ENCODE results near the gene ERMAP.

ERMAP gene

GRCh38 chr1:42783092-42783491, 33.8 kb upstream of the ERMAP start:
- ATAC-seq = no peak
- TF ChIP-seq ZNF70 (CRISPR knock-in tag; IDR thresholded peaks at IDR 0.05) (no peak), TSHZ2 (CRISPR knock-in tag; IDR thresholded peaks at IDR 0.05) (no peak), TCF4 (CRISPR knock-in tag; IDR thresholded peaks at IDR 0.05; ENCODE audit: borderline replicate concordance) (no peak), RARB (CRISPR knock-in tag; IDR thresholded peaks at IDR 0.05) (no peak), SNAI2 (CRISPR knock-in tag; IDR thresholded peaks at IDR 0.05) (no peak), ISL1 (CRISPR knock-in tag; IDR thresholded peaks at IDR 0.05) (no peak), OSR1 (CRISPR knock-in tag; IDR thresholded peaks at IDR 0.05) (no peak), POU6F1 (CRISPR knock-in tag; IDR thresholded peaks at IDR 0.05; ENCODE audit: borderline replicate concordance, low read depth) (no peak), ZFP30 (CRISPR knock-in tag; IDR thresholded peaks at IDR 0.05) (no peak), ZC3H10 (CRISPR knock-in tag; IDR thresholded peaks at IDR 0.05) (no peak)
- TF ChIP-seq, protein P1, sequence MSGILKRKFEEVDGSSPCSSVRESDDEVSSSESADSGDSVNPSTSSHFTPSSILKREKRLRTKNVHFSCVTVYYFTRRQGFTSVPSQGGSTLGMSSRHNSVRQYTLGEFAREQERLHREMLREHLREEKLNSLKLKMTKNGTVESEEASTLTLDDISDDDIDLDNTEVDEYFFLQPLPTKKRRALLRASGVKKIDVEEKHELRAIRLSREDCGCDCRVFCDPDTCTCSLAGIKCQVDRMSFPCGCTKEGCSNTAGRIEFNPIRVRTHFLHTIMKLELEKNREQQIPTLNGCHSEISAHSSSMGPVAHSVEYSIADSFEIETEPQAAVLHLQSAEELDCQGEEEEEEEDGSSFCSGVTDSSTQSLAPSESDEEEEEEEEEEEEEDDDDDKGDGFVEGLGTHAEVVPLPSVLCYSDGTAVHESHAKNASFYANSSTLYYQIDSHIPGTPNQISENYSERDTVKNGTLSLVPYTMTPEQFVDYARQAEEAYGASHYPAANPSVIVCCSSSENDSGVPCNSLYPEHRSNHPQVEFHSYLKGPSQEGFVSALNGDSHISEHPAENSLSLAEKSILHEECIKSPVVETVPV (CRISPR knock-in tag; IDR thresholded peaks at IDR 0.05) = no peak

DNA sequence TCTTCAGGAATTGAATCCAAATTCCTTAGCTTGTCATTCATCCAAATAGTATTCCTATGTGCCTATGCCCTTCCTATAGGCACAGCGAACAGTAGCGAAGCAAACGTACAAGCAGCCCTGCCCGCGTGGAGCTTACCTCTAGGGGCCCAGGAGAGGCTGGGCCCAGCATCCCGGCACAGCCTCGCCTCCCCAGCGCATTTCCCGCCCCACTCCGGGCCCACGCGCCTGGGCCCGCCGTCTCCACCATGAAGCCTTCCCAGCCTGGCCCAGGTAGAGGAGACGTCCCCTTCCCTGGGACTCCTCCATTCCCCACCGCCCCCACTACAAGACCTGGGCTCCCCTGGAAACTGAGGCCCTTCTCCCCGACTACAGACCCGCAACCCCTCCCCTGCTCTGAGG, 32.4 kb upstream of the ERMAP start:
- no peak for TF ChIP-seq BACH2 (CRISPR knock-in tag; IDR thresholded peaks at IDR 0.05; ENCODE audit: borderline replicate concordance)
- TF ChIP-seq ESRRG (CRISPR knock-in tag; IDR thresholded peaks at IDR 0.05) = no peak
- no peak for TF ChIP-seq ARNTL (CRISPR knock-in tag; IDR thresholded peaks at IDR 0.05; ENCODE audit: borderline replicate concordance, low read depth)
- no peak for TF ChIP-seq ZFP3 (CRISPR knock-in tag; IDR thresholded peaks at IDR 0.05)
- TF ChIP-seq SNAI2 (CRISPR knock-in tag; IDR thresholded peaks at IDR 0.05) = no peak
- TF ChIP-seq GLIS3 (CRISPR knock-in tag; IDR thresholded peaks at IDR 0.05) = no peak
- TF ChIP-seq, protein P1 (CRISPR knock-in tag; IDR thresholded peaks at IDR 0.05) = no peak
- TF ChIP-seq ZNF8 (CRISPR knock-in tag; IDR thresholded peaks at IDR 0.05) = no peak
- TF ChIP-seq CREB5 (CRISPR knock-in tag; IDR thresholded peaks at IDR 0.05; ENCODE audit: low read depth) = no peak
- TF ChIP-seq ZNF565 (CRISPR knock-in tag; conservative IDR thresholded peaks at IDR 0.05; ENCODE audit: low read depth) = no peak
- TF ChIP-seq PPARA (CRISPR knock-in tag; IDR thresholded peaks at IDR 0.05; ENCODE audit: borderline replicate concordance) = no peak
- TF ChIP-seq TSHZ2 (CRISPR knock-in tag; IDR thresholded peaks at IDR 0.05) = no peak
- no peak for TF ChIP-seq OSR1 (CRISPR knock-in tag; IDR thresholded peaks at IDR 0.05)
- no peak for TF ChIP-seq ZFP30 (CRISPR knock-in tag; IDR thresholded peaks at IDR 0.05)
- no peak for TF ChIP-seq CSDC2 (CRISPR knock-in tag; IDR thresholded peaks at IDR 0.05)
- no peak for TF ChIP-seq TOX (CRISPR knock-in tag; IDR thresholded peaks at IDR 0.05; ENCODE audit: borderline replicate concordance)
- TF ChIP-seq ISL1 (CRISPR knock-in tag; IDR thresholded peaks at IDR 0.05) = no peak
- TF ChIP-seq ZNF70 (CRISPR knock-in tag; IDR thresholded peaks at IDR 0.05) = no peak
- ATAC-seq = no peak
